ENCODE results near the gene CELF4.

The CELF4 gene

GRCh38 chr18:37339701-37340215 is 225.8 kb downstream of the CELF4 start:
- DNase-seq = no peak

GRCh38 chr18:37336568-37337285 is 228.9 kb downstream of the CELF4 start:
- no peak for DNase-seq

GRCh38 chr18:37335409-37335736 is 230.2 kb downstream of the CELF4 start:
- no peak for DNase-seq

GRCh38 chr18:37334631-37335408 is 230.8 kb downstream of the CELF4 start:
- no peak for DNase-seq

- DNase-seq = no peak
Observed at GRCh38 chr18:37332628-37333420, 232.8 kb downstream of the CELF4 start.

- DNase-seq = no peak
Observed at GRCh38 chr18:37332219-37332618, 233.4 kb downstream of the CELF4 start.

- no peak for DNase-seq
Observed at GRCh38 chr18:37330173-37330572, 235.4 kb downstream of the CELF4 start.

- no peak for DNase-seq
Observed at GRCh38 chr18:37328946-37329719, 236.5 kb downstream of the CELF4 start.

- no peak for DNase-seq
Observed at GRCh38 chr18:37327063-37327577, 238.5 kb downstream of the CELF4 start.

- no peak for DNase-seq
Observed at GRCh38 chr18:37322492-37323035, 243.0 kb downstream of the CELF4 start.

- no peak for DNase-seq
Observed at GRCh38 chr18:37321582-37322491, 243.8 kb downstream of the CELF4 start.

- no peak for DNase-seq
Observed at GRCh38 chr18:37320317-37320716, 245.3 kb downstream of the CELF4 start.

GRCh38 chr18:37318360-37319355 is 246.9 kb downstream of the CELF4 start:
- no peak for DNase-seq

- no peak for DNase-seq
Observed at GRCh38 chr18:37317486-37317885, 248.1 kb downstream of the CELF4 start.

GRCh38 chr18:37316468-37316867 is 249.1 kb downstream of the CELF4 start:
- no peak for DNase-seq

- no peak for DNase-seq
Observed at GRCh38 chr18:37315935-37316334, 249.7 kb downstream of the CELF4 start.

GRCh38 chr18:37314534-37314933 is 251.1 kb downstream of the CELF4 start:
- no peak for DNase-seq

- no peak for DNase-seq
Observed at GRCh38 chr18:37313624-37314023, 252.0 kb downstream of the CELF4 start.

- no peak for DNase-seq
Observed at GRCh38 chr18:37309861-37310260, 255.7 kb downstream of the CELF4 start.

GRCh38 chr18:37309059-37309458 is 256.5 kb downstream of the CELF4 start:
- no peak for DNase-seq
